GM19455 (cell line): ENCODE measurements around the gene LAIR2.
"Not testable (repeated sequence)": the region's sequence is repeated elsewhere in the genome, so short reads cannot be mapped to it uniquely, and the experiment has no call there.

Source experiments
- ATAC-seq: cut with Tn5 transposase; IDR thresholded peaks from one replicate; pipeline ENCODE4 v1.9.1; 2021; ENCODE audit not compliant: unreplicated experiment

The LAIR2 gene

DNA sequence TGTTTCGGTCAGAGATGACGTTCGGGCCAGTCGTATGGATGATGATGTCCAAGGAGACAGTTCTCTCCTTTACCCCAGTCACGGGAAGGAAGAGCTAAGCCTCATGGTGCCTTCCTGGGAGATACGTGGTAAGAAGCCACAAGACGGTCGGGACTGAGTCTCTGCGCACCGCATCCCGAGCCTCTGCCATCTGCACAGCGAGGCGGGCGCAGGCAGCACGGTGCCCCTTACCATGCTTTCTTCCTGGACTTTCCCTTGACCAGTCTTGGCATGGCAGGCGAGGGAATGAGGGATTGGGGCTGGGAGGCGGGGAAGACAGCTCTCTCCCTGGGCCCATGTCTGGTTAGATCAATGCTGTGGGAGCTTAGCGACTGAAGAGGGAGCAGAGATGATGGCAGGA is 10.1 kb upstream of the LAIR2 start:
- ATAC-seq = no peak

DNA sequence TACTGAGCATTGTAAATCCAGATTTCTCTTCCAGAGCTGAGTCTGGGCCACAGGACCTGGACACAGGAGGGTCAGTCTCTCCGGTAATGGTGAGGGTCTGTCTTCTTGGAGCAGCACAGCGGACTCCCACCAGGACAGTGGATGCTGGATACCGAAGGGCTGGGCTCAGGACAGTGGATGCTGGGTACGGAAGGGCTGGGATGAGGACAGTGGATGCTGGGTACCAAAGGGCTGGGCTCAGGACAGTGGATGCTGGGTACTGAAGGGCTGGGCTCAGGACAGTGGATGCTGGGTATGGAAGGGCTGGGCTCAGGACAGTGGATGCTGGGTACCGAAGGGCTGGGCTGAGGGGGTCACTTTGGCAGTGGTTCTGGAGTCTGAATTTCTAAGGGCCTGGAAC is 9.6 kb upstream of the LAIR2 start:
- not testable (repeated sequence) for ATAC-seq

DNA sequence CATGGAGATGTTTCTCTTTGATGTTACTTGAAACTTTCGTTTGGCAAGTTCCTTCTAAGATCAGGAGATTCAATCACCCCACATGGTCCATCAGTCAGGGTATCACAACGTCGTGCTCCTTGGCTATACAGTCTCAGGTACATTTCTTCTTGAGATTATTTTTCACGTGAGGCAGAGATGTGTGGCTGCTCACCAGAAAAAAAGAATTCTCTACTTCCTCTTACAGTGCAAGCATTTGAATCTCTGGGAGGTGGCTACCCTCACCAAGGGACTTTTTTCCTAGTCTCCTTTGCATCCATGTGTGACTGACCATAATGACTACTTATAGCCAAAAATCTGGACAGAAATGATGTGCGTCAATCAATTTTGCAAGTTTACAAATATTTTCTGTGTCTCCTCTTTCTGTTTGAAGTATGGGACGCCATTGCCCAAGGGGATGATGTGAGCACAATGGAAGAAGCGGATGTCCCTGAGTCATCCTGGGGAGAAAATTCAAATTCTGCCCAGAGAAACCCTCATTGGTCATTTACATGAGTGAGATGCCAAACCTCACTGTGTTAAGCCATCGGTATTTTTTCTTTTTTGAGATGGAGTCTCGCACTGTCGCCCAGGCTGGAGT is 8.6 kb upstream of the LAIR2 start:
- ATAC-seq = no peak

DNA sequence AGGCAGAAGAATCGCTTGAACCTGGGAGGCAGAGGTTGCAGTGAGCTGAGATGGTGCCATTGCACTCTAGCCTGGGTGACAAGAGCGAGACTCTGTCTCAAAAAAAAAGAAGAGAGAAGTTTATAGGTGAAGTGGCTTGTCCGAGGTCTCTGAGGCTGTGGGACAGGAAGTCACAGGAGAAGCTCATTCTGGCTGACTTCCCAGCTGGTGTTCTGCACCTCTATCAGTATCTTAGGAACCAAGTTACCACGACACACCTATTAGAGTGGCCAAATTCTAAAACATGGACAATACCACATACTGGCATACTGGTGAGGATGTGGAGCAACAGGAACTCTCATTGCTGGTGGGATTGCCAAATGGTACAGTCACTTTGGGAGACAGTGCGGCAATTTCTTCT is 7.3 kb upstream of the LAIR2 start:
- not testable (repeated sequence) for ATAC-seq

DNA sequence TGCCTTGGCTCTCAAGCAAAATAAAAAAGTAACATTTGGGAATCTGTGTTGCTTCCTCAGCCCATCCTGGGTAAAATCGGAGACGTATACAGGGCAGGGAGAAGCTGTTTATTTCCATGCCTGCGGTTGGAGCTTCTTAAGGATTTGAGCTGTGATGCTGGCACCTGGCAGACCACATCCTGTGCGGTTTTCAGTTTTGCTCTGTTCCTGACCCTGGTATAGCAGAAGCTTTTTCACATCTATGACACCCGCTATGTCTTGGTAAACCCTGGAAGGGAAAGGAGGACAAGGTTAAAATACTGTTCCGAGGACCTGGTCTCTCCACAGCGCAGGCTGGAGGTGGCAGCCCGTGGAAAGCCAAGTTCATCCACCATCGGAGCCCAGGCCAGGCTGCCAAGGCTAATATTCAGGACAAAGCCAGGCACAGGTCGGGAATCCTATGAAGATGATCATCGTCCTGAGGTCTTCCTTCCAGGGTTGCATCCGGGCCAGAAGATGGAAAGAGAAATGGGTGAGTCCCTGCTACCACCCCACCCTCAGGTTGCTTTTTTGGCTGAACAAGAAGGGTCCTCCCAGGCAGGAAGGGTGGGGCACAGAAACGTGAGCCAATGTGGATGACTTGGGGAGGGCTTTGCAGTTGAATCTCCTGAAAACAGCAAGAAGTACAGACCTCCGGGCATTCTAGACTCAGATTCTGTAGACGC is 4.7 kb upstream of the LAIR2 start:
- not testable (repeated sequence) for ATAC-seq

DNA sequence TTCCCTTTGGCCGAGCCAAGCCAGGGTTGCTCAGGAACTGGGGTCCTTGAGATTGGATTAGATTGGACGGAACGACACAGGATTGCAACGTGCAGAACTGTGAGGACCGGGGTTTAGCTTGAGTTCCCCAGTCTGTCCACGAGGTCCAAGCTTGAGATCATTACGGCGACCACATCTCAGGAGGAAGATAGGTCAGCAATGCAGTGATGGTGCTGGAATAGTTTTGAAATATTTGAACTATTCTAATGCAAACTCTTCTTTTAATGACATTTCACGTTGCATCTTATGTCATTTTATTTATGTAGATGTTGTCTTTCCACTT is 4.2 kb upstream of the LAIR2 start:
- ATAC-seq = not testable (repeated sequence)

DNA sequence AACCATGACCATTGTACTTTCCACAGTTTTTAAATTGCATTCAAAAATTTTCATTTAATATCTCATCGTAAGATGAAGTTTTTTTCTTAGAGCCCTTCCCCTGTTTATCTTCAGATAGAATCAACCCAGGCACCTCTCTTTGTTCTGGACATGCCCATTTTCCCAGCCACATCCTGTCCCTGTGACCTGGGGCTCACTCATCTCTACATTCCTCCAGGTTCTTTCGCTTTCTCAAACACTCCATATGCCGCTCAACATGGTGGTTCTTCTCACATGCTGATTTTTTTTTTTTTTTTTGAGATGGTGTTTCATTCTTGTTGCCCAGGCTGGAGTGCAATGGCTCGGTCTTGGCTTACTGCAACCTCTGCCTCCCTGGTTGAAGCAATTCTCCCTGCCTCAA is 2.9 kb downstream of the LAIR2 start:
- ATAC-seq = not testable (repeated sequence)

DNA sequence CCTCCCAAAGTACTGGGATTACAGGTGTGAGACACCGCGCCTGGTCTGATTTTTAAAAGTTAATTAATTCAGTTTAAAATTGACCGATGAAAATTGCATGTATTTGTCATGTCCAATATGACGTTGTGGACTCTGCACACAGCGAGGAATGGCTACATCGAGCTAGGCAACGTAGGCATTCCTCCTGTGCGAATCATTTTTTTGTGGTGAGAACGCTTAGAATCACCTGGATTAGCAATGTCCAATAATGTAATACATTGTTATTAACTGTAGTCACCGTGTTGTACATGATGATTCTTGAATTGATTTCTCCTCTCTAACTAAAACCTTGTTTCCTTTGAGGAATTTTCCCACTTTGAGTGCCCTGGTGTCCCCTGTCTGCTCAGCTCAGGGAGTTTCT is 3.4 kb downstream of the LAIR2 start:
- no peak for ATAC-seq

DNA sequence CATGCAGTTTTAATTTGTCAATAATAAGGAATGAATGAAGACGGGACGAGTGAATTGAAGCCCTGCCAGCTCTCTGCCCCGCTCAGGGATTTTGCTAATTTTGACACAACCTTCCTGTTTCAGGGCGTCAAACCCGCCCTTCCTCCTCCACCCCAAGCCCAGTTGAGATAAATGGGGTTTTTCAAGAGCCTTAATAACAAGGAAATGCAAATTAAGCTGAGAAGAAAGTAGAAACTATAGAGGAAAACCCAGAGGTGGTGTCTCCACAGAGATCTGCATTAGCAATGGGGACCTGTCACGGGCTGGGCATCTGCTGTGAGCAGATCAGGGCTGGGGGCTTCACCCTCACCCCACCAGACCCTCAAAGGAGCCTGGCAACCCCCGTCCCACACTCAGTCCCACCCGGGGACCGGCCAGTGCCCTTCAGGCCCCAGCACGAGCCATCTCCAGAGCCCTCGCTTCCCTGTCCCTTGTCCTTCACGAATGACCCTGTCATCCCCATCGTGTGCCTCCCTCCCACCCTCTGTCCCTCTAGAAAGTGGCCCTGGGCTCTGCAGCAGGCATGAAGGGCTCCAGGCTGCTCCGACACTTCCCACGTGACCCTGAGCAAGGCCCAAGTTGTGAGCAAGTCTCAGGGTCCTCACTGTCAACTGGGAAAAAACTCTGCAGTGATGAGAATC is 4.5 kb downstream of the LAIR2 start:
- not testable (repeated sequence) for ATAC-seq

DNA sequence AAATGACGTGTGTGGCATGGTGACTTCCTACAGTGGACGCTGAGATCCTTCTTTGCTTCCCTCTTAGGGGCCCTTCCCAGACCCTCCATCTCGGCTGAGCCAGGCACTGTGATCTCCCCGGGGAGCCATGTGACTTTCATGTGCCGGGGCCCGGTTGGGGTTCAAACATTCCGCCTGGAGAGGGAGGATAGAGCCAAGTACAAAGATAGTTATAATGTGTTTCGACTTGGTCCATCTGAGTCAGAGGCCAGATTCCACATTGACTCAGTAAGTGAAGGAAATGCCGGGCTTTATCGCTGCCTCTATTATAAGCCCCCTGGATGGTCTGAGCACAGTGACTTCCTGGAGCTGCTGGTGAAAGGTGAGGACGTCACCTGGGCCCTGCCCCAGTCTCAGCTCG is 5.2 kb downstream of the LAIR2 start:
- ATAC-seq = no peak

DNA sequence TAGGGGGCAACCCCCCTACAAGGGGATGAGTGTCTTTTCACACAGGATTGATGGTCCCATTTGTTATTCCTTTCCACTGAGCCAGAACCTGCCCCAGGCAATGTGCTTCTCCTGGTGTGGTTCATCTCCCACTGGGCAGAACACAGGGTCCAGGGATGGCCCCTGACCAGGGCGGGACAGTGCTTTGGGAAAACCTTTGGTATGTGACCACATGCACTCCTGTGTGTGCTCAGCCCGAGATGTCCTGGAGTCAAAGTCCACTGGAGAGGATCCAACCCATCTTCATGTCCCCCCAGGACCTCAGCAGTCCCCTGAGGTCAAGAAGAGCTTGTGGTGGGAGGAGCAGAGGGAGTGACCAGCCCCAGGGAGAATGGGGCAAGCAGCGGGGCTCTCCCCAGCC is 5.9 kb downstream of the LAIR2 start:
- ATAC-seq = not testable (repeated sequence)

DNA sequence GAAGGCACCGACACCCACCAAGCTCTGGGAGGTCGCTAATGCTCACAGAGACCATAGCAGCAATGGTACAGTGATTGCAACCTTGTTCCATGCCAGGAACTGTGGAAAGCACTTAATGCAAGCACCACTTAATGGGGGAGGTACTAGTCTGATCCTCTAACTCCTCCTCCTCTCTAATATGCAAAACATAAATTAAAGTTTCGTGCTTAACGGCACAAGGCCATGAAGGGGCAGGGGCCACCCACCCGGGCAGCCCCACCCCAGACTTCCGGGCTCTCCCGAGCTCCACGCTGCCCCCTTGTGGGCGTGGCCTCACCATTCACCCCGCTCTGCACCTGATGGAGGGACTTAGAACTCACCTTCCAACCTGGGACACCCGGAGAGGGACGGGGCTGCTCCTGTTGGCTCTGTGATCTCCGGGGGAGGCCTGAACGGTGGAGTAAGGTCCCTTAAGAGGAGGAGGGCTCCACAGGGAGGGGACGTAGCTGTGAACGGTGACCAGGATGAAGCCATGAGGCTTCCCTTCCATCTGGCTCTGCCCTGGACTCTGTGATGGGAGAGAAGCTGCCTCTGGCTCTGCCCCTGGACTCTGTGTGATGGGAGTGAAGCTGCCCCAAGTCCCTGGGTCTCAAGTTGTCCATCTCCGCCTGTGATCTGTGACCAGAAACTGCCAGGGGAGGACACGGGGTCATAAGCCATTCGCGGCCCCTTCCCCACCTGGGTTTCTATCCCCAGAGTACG is 6.7 kb downstream of the LAIR2 start:
- ATAC-seq = not testable (repeated sequence)

DNA sequence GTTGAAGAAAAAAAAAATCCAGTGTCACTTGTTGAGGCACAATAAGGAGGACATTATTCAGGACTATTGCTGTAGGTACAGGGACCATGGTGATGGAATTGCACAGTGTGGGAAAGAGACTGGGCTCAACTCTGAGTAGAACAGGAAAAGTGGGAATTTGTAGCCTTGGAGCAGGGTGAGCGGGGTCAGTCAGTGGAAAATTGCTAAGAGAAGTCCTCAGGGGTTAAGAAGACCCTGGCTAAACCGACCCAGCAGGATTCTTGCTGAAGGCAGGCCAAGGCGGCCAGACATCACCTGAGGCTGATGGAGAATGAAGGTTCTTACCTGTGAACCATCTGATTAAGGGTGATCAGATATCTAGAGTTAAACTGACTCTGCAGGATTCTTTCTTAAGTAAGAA is 12.5 kb downstream of the LAIR2 start:
- no peak for ATAC-seq

DNA sequence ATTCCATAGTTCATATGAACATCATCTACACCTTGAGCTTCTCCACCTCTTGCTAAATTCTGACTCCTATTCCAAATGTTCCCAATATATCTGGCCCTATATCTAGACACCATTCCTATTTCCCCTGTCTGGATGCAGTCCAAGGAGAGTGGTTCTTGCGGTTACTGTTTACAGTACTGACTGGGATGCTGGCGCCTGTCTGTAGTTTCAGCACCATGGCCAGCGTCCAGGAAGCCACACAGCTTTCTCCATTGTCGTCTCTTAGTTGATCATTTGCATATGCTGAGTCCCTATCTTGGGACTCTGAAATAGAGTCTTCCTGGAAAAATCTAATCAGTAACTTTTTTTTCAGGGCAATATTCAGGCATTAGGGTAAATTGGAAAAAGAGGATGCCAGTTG is 14.9 kb downstream of the LAIR2 start:
- ATAC-seq = no peak

DNA sequence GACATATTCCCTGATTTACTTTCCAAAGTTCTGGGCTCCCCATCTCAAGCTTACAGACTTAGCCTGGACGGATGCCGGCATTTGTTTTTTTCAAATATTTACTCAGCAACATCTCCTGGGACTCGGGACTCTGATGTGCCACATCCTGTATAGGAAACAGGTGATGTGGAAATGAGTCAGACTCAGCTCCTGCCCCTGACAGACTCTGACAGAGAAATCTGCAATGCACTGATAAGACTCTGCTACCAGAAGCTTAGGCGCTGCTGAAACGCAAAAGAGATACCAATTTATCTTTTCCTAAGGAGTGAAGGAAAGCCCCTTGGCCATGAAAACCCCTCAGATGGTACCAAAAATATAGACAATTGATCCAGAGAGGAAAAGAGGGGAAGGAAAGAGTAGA is 16.2 kb downstream of the LAIR2 start:
- ATAC-seq = no peak

DNA sequence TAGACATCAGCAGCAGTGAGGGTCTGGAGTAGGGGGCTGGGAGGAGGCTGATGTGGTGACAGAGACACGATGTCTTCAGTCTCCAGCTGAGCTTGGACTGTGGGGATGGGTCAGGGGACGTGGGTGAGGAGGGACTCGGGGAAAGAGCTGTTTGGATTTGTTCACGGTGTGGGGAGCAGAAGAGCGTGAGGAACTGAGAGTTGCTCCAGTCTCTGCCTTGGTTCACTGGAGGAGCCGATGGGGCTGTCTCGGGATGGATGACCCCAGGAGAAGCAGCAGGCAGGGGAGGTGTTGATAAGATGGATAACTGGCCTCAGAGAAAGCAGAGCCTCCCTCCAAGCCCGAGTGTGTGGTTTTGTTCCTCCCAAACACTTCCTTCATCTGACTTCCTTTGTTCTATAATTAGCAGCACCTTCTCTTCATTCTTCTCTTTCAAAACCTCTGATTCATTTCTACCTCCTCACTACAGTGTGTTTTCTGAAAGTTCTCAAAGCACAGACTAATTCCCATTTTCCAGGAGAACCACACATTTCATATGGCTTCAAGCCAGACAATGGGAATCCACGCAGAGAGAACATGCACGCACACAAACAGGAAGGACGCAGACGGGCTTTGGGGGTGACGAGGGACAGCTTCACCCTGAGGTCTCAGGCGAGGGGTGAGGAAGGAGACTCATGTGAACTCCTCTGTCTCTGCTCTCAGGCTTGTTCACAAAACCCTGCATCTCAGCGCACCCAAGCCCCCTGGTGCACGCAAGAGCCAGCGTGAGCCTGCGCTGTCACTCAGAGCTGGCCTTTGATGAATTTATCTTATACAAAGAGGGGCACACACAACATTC is 18.6 kb downstream of the LAIR2 start:
- no peak for ATAC-seq

DNA sequence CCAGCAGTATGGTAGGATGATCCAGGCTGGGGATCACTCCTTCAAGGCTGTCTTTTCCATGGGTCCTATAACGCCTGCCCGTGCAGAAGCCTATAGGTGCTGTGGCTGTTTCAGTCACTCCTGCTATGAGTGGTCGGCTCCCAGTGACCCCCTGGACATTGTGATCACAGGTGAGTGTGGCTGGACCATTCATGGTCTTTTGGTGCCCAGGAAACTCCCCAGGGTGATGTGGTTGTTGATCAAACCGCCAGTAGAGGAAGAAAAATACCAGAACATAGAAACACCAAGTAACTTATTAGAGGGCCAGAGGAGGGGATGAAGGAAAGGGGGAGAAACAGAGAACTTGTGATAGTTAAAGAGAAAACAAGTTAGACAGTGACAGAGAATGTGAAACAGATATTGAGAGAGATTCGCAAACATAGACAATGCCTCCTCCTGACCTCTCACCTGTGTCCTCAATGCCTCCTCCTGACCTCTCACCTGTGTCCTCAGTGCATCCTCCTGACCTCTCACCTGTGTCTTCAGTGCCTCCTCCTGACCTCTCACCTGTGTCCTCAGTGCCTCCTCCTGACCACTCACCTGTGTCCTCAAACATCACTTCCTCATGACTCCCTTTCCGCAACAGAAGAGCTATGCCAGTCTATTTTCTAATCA is 19.4 kb downstream of the LAIR2 start:
- no peak for ATAC-seq

DNA sequence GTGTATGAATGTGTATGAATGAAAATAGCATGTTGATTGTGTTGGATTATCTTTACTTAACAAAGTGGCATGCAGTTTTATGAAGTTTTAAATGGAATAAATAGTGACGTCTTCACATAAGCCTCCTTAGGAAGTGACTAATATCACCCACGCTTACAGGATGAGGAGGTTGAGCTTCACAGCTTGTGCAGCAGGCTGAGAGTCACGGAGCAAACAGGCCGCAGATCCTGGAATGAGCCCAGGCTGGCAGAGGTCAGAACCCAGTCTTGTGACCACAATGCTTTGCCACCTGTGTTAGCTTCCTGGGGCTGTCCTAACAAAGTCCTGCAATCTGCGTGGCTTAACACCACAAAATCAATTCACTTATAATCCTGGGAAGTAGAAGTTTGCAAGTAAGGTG is 20.8 kb downstream of the LAIR2 start:
- ATAC-seq = no peak

DNA sequence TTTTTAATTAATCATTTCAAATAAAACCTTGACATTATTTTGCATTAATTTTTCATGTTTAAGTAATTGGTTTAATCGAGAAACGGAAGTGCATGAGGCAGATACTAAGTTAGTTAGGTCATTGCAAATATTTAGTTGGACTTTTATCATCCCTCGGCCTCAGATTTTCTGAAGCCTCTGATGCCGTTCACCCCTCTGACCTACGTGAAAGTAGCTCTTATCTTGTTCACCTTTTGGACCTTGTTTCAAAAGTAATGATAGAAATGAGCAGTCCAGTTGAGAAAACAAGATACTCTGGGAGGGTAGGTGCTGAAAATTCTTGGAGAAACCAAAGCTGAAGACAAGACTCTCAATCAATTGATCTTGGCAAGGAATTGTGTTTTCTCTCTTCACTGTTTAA is 23.0 kb downstream of the LAIR2 start:
- no peak for ATAC-seq

DNA sequence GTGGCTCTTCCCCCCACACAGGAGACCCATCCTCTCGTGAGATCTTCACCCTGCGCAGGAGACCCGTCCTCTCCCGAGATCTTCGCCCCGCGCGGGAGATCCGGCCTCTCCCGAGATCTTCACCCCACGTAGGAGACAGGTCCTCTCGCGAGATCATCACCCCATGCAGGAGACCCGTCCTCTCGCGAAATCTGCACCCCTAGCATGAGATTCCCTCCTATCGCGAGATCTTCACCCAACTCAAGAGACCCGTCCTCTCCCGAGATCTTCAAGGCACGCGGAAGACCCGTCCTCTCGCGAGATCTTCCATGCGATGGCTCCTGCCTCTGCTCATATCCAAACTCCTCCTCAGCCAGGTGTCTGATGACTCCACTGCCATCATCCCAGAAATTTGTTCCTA is 24.3 kb downstream of the LAIR2 start:
- ATAC-seq = no peak
